ENCODE data around the gene RPS6KB2.
A peak's percentile ranks its signal among the peaks of the same experiment; 100 is the strongest.
"Not testable (repeated sequence)": the region's sequence is repeated elsewhere in the genome, so short reads cannot be mapped to it uniquely, and the experiment has no call there.

Gene RPS6KB2

DNA sequence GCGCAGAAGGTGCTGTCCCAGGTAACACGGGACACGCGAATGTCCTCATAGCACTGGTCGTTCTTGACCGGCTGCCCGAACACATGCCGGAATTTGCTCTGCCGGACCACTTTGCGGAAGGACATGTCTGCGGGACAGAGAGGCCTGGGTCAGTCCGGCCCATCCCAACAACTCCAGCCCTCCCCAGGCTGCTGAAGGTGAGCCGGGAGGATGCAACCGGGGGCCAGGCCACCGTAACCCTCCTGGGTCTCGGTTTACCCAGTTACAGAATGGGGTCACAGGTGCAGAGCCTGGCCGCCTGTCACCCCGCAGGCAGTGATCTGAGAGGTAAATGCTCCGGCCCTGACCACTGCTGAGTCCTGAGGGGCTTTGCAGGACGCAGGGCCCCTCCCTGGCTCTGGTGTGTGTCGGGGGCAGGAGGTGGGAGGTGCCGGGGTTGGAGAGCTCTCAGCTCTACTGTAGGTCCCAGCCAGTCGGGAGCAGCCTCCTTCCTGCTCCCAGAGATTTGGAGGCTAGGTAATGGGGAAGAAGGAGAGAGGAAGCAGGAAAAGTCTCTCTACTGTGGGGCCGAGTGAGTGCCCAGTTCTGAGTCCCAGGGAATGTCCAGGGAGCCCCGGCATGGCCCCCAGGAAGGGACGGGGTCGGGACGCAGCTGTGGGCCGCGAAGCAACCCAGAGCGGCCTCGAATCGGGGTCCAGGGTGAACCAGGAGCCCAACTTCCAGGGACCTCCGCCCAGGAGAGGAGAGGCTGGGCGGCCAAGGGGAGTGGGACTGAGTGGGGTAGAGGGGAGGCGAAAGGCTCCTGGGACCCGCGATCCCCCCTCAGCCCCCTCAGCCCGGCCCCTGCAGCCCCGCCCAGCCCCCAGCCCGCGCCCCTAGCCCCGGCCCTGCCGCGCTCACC lies 14.5 kb downstream of the RPS6KB2 start:
- no peak for DNase-seq

DNA sequence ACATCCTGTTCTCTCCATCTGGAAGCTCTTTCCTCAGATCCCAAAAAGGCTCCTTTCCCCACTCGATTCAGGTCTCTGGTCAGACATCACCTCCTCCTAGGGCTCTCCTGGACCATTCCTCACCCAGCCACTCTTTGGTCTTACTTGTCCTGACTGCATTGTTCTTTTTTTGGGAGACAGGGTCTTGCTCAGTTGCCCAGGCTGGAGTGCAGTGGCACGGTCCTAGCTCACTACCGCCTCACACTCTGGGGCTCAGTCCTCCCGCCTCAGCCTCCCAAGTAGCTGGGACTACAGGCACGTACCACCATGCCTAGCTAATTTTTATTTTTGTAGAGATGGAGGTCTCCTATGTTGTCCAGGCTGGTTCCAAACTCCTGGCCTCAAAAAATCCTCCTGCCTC lies 17.2 kb downstream of the RPS6KB2 start:
- no peak for DNase-seq

DNA sequence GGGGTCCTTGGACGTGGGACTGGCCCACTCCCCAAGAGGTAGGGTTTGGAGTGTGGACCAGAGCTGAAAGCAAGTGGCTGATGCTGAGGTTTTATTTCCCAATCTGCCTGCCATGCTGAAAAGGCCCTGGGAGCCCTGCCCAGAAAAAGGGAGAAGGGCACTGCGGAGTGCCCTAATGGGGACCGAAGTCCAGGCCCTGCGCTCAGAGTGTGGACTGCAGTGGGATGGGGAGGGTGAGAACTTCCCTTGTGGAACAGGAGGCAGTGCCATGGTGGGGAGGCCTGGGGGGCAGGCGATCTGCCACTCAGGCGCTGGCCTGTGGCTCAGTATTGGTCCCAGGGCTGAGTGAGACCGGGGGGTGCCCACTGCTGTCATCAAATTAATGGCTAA lies 19.9 kb downstream of the RPS6KB2 start:
- DNase-seq, result no peak

DNA sequence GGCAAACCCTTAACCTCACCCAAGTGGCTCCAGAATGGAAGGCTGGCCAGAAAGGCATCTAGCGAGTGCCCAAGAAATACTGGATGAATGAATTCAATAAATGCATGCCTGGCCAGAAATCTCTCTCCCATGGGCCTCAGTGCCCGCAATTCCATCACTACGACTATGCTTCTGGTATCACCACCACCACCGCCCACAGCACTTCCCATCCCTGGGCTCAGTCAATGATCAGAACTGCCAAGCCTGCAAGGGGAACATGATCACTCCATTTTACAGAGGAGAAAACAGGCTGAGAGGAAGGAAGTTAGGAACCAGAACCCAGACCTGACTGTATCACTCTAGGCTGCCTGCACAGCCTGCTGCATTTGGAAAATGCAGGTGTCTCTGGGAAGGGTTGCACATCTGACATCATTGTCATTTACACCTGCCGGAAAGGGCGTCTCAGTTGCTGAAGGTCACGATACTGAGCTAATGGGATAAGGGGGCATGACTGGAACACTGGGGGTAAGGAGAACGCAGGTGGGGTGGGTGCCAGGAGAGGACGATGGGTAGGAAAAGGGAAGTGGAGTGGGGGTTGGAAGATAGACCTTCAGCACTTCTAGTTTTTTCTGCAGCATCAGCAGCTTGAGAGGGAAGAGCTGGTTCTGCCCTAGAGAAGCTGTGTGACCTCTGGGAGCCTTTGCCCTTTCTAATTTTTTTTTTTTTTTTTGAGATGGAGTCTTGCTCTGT lies 21.0 kb downstream of the RPS6KB2 start:
- no peak for DNase-seq

DNA sequence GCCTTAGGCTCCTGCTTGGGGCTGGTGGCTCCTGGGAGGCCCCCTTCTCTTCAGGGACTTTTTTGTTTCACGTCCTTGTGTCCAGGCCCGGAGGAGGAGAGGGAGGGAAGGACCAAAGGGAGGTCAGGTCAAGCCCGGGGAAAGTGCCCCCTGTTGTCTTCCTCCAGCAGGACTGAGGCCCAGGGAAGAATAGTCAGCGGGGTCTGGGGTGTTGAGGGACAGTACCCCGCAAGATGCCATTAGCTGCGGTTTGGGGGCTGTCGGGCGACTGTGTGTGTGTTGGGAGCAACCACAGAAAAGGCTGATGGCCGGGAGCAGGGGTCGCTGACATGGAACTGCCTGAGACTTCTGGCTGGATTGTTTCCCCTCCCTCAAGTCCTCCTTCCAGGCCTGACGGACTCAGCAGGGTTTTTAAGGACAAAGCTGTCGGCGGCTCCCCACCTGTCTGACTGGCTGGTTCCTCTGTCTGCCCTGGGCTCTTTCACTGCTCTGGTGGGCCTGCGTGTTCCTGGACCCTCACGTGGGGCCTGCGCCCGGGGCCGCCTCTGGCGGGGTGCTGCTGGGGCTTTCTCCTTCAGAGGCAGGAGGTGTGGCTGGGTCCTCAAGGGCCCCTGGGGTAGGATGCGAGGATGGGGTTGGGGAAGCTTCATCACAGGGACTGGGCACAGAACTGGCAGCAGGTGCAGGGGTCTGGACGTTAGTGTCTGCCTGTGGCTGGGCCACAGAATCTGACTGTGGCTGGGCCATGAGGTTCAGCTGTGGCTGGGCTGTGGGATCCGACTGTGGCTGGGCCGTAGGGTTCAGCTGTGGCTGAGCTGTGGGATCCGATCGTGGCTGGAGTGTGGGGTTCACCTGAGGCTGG lies 22.7 kb downstream of the RPS6KB2 start:
- no peak for DNase-seq

DNA sequence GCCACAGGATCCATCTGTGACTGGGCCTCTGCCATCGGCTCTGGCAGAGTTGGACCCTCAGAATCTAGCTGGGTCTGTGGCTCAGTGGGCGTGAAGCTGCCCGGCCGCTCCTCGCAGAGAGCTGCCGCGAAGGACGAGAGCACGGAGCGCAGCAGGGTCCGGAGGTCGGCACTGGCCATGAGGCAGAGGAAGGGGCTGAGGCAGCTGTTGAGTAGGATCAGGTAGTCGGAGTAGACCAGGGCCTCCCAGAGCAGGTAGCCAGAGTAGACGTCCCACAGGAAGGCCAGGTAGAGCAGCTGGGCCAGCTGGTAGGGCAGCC lies 23.3 kb downstream of the RPS6KB2 start:
- DNase-seq, result no peak

DNA sequence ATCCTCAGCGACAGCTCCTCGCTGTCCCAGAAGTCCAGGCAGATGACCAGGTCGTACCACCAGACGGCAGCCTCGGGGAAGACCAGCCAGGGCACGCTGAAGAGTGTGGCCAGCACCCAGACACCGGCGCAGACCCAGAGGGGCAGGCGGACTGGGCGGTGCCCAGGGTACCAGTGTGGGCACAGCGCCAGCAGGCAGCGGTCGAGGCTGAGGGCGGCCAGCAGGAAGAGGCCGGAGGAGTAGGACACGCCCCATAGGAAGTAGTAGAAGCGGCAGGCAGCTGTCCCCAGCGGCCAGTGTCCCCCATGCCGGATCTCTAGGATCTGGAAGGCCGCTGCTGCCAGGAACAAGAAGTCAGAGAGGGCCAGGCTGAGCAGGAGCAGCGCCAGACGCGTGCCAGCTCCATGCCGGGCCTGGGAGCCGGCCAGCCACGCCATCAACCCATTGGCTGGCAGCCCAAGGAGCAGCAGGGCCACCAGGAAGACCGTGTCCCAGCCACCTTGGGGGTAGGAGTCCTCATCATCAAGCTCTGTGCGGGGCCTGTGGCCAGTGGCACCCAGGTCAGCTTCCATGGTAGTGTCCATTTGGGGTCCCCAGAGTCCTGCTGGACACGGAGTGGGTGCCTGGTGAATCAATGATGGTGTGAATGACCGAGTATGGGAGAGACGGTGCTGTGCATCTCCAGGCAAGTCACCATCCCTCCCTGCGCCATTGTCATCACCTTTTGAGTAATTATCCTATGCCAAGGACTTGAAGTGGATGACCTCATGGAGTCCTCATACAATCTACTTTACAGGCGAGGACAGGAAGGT lies 24.1 kb downstream of the RPS6KB2 start, which contains the start of gene GPR152:
TSS of gene GPR152 (minus strand) at position 589 of the 812 bp plus-strand sequence. CDS start at position 584, 5 bp downstream.
- peak in 3 of 14 donors; percentile 17 to 36 (median 27) for DNase-seq

DNA sequence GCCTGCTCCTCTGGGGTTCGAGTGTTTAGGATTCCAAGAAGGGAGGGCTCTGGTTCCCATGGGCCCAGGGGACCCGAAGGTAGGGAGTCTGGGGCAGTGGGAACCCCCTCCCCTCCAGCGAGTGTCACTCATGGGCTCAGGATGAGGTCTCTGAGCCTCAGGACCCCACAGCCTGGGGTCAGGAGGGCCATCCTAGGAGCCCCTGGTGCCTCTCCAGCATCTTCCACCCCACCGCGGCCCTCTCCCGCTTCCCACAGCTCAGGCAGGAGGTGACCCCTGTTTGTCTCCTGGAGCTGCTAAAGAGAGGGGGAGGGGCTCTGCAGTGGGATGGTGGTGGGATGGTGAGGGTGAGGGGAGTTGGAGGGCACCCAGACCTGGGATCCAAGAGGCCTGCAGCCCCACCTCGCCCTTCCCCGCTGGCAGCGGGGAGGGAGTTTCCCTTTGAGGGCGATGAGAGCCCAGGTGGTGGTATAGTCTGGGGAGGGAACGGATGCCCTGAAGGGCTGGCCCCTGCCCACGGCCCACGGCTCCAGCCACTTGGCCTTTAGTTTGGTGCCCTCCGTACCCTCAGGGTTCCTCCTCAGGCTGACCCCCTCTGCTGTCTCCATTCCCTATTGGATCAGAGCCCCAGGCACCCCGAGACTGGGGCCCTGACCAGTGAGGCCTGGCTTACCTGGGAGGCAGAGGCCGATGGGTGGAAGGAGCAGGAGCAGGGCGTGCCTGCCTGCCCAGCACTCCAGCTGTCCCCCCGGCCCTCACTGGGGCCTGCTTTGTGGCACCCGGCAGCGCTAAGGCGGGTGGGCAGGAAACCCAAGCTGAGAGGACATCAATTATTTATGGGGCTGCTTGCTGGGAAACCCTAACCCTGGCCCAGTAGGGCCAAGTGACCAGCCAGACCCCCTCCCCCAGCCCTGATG lies 25.8 kb downstream of the RPS6KB2 start:
- no peak for DNase-seq

DNA sequence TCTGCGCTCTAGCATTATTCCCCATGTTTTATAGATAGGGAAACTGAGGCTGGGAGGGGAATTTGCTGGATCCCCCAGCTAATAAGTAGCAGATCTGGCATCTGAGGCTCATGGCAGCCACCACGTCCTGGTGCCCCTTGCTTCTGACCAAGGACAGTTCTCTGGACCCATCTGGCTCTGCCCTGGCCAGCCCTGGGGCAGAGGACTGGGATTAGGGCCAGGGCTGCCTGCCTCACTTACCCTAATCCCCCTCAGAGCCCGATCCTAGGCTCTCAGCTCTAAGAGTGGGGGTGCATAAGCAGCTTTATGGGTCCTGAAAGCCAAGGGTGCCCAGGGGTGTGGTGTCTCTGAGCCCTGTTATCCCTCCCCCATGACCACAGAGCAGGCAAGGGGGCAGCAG lies 26.8 kb downstream of the RPS6KB2 start, which contains the start of gene CABP4:
TSS of gene CABP4 (plus strand) at position 301 of the 400 bp plus-strand sequence. CDS start at position 371, 70 bp downstream.
- no peak for DNase-seq

DNA sequence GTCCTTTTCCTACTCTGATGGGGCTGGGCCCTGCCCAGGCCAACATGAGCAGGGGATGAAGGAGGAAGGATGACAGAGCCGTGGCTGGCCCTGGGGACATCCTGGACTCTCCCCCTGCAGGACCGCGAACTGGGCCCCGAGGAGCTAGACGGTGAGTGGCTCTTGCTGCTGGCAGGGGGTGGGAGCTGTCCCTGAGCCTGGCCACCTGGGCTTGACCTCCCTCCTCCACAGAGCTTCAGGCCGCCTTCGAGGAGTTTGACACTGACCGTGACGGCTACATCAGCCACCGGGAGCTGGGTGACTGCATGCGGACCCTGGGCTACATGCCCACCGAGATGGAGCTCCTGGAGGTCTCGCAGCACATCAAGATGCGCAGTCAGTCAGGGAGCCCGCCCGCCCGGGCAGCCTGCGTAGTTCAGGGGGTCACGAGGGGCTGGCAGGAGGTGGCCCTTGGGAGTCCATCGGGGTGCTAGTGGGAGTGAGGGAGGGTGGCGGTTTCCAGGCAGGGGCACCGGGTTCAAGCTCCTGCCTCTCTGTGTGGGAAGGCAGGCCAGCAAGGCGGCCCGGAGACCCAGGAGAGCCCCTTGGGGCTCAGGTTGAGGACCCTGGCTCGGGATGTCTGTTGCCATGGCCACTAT lies 27.9 kb downstream of the RPS6KB2 start:
- no peak for DNase-seq

DNA sequence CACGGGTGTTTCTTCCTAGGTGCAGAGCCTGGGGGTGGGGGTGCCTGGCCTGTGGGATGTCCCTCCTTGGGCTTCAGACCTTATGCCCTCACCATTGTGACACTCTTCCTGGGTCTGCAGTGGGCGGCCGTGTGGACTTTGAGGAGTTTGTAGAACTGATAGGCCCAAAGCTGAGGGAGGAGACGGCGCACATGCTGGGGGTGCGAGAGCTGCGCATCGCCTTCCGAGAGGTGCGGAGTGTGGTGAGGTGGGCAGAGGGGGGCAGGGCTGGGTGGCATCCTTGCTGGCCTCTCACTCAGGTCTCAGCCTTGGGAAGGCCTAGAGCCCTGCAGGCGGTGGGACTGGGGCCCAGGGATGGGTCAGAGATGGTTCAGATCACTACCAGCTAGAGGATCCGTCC lies 29.2 kb downstream of the RPS6KB2 start:
- DNase-seq, result no peak

DNA sequence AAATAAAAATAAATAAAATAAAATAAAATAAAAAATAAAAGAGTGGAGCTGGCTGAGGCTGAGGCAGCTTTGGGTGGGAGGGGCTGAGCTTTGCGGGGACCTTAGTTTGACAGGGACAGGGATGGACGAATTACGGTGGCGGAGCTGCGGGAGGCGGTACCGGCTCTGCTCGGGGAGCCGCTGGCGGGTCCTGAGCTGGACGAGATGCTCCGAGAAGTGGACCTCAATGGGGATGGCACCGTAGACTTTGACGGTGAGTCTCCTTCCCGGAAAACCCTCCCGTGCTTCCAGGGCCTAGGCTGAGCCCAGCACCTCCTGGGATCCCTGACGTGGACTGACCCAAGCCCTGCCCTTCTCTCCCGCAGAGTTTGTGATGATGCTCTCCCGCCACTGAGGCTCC lies 30.0 kb downstream of the RPS6KB2 start:
- no peak for DNase-seq

DNA sequence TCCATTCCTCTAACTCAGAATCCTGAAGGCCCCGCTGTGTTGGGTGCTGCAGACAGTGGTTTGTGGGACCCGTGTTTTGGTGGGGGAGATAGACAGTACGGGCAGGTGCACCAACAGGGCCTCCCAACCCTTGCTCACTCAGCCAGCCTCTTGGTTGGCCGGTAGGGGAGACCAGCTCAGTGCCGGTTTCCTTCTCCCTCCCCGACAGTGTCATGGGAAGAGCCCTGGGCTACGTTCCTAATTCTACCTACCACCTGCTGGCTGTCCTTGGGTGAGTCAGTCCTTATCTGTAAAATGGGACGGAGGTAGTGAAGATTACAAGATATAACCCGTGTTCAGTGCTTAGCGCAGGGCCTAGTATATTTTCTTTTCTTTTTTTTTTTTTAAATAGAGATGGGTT lies 34.9 kb downstream of the RPS6KB2 start:
- DNase-seq, result no peak

DNA sequence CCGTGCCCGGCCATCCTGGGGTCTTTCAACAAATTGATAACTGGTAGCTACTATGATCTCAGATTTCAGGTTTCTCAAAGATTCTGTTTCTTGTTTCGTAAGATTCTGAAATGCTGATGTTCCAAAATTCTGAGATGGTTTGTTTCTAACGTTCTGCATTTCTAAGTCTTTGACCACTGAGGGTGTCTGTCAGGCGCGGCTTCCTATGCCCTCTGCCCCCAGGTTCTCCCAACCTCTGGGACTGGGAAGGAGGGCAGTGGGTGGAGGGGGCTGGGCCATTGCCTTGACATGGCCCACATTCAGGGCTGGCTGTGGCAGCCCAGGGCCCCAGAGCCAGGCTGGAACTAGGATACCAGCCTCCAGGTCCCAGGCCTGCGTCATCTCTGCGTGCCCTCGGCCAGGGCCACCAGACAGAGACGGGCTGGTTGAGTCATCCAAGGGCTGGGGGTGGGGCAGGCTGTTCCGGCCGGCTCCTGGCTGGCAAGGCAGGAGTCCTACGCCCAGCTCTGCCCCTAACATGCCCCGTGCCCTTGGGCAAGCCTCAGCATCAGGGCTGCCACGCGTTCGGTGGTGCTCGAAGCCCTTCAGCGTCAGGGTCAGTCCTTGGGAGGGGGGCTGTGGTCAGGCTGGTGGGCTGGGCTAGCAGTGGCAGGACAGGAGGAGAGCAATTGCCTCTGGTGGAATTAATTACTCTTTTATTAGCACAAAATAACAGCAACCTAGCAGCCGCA lies 35.6 kb downstream of the RPS6KB2 start:
- peak in 8 of 14 donors; percentile 40 to 87 (median 44) for DNase-seq

DNA sequence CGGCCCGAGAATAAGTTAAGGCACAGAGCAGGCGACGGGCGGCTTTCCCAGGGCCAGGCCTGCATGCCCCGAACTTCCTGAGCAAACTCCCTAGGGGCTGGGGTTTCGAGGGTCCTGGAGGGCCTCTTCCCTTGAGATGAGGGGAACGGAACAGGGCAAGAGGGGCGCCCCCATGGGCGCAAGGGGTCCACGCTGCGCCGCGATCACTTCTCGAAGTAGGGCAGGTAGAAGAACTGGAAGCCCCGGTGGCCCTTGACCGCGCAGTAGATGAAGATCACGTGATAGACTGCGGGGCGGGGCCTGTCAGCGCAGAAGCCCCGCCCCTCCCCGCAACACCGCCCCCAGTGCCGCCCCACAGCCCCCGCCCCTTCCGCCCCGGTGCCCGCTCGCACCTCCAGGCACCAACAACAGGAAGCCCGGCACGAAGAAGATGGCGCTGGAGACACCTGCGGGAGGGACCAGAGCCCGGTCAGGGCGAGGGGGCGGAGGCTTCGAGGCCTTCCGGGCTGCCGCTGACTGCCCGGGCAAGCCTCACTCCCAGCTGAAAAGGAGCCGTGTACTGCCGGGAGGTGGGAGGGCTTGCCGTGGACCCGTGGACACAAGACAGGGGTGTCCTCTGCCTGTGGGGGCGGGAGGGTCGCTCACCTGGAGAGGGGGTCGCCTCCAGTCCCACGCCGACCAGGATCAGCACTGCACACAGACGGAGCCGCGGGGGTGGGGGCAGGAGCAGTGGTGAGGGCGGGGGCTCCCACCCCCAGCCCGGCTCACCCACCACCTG lies 36.3 kb downstream of the RPS6KB2 start:
- DNase-seq, result peak in 12 of 14 donors; percentile 56 to 80 (median 70)

DNA sequence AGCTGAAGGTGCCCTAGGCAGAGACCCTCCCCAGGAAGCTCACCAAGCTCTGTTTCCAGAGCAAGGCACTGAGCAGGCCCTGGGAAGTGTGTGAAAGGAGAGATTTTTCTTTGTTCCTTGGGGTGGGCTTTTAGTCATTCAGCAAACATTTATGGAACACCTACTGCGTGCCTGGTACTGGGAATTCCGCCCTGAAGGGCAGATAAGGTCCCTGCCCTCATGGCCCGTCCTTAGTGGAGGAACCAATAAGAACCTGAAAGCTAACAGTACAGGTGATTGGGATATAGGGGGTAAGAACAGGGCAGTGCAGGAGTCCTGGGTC lies 36.9 kb downstream of the RPS6KB2 start:
- DNase-seq, result no peak

DNA sequence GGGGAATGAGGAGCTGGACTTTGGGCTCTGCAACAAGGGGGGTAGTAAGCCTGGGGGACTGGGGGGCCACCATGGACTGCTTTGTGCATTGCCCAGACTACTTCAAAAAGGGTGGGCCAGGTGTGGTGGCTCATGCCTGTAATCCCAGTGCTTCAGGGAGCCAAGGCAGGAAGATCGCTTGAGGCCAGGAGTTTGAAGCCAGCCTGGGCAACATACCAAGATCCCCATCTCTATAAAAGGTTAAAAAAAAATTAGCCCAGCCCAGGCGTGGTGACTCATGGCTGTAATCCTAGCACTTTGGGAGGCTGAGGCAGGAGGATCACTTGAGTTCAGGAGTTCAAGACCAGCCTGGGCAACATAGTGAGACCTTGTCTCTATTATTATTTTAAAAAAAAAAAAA lies 37.2 kb downstream of the RPS6KB2 start:
- DNase-seq, result not testable (repeated sequence)

DNA sequence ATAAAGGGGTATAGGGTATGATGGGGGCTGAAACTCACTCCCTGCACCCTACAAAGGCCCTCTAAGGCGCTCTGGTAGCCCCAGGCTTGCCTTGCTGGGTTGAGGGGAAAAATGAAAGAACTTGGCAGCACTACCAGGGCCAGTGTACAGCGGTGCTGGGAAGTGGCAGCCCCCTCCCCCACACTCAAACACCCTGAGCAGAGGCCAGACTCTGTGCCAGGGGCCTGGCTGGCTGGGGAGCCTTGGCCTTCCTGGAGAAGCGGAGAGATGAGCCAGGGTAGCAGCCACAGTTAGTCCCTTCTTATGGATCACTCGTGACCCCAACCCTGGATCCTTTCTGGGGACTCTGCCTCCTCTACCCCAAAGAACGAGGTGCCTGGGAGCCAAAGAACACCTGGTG lies 38.1 kb downstream of the RPS6KB2 start:
- DNase-seq, result peak in 3 of 14 donors; percentile 13 to 68 (median 29)

All from C1 segment of cervical spinal cord (tissue), 14 donors.